HCT116 (cell line): ENCODE measurements around the gene ERICH6B. TPM values are rescaled to one million over a fixed set of nuclear protein-coding genes. Genes with fewer than 3 reads are reported as not detected.

Experiments used
- ATAC-seq: fragments of 200-7000 bp; cut with Tn5 transposase; 2 replicates; pipeline ENCODE4 v1.9.1; 2020; ENCODE audit warnings: mild to moderate bottlenecking, moderate library complexity
- BruUV-seq: library from RNA; stranded (reverse); fragments of 400-500 nt; replicated peaks from 2 replicates; lab custom pipeline; 2021; lab: Mats Ljungman, UMichigan
- CTCF ChIA-PET: fragments of 300-600 bp; sonication (Branson Sonifier 250); formaldehyde crosslinking; loops from one replicate; lab custom pipeline; 2021; ENCODE audit warnings: antibody characterized with exemption; lab: Charles Lee
- POLR2A ChIA-PET: fragments of 300-600, 350-600 bp; sonication (Branson Sonifier 250); formaldehyde crosslinking; loops from one replicate; lab custom pipeline; 2021; ENCODE audit warnings: antibody characterized with exemption; lab: Charles Lee
- RAD21 ChIA-PET, 2 experiments: fragments of 300-600 bp; sonication (Branson Sonifier 250); formaldehyde crosslinking; loops; one replicate each; lab custom pipeline; 2023; ENCODE audit warnings: low total read pairs in 2 of 2; ENCODE audit not compliant: uncharacterized antibody in 2 of 2, unreplicated experiment in 2 of 2, low non-redundant PET in 1 of 2; lab: Charles Lee
- DNase-seq: peaks from one replicate; pipeline ENCODE4 v3.0.0-alpha.2; 2010; ENCODE audit warnings: low read depth, low spot score
- H2AFZ ChIP-seq: fragments of 200-600 bp; shearing (Covaris generic), sonication (generic); 2 replicates; pipeline ENCODE4 v1.6.1; 2017; ENCODE audit warnings: low read depth, mixed run types, mixed read lengths, antibody characterized with exemption, low read length; ENCODE audit not compliant: poor library complexity, severe bottlenecking
- H3K27ac ChIP-seq: 2 replicates; pipeline ENCODE4 v1.5.1; 2012; ENCODE audit warnings: low read depth, low read length
- H3K27me3 ChIP-seq: fragments of 200-600 bp; sonication (generic); 2 replicates; pipeline ENCODE4 v1.6.1; 2016; ENCODE audit warnings: mixed run types, low read length, mixed read lengths; ENCODE audit not compliant: insufficient read depth
- H3K36me3 ChIP-seq, 2 experiments: fragments of 200-500 bp in 1 of 2; fragments of 200-600 bp in 1 of 2; sonication (Bioruptor generic) in 1 of 2; sonication (generic) in 1 of 2; 2 replicates each; pipeline versions ENCODE4 v1.5.1 to v1.6.1; 2014 to 2016; ENCODE audit warnings: low read length in 2 of 2, inconsistent platforms in 1 of 2, mixed read lengths in 1 of 2, mixed run types in 1 of 2; ENCODE audit not compliant: insufficient read depth in 2 of 2, control insufficient read depth in 1 of 2
- H3K4me1 ChIP-seq, 2 experiments: fragments of 200-600 bp in 1 of 2; sonication (generic) in 1 of 2; 2 replicates each; pipeline versions ENCODE4 v1.5.1 to v1.6.1; 2012 to 2017; ENCODE audit warnings: low read length in 2 of 2, inconsistent platforms in 1 of 2, mild to moderate bottlenecking in 1 of 2, mixed read lengths in 1 of 2, mixed run types in 1 of 2, moderate library complexity in 1 of 2; ENCODE audit not compliant: insufficient read depth in 2 of 2, control insufficient read depth in 1 of 2
- H3K4me2 ChIP-seq: fragments of 200-600 bp; sonication (generic); 2 replicates; pipeline ENCODE4 v1.6.1; 2017; ENCODE audit warnings: mixed run types, low read length, mixed read lengths
- H3K4me3 ChIP-seq, 2 experiments: fragments of 200-600 bp in 1 of 2; sonication (generic) in 1 of 2; replicated peaks in 1 of 2; 2 replicates each; pipeline ENCODE4 v1.5.1; 2011 to 2016; ENCODE audit warnings: low read length in 2 of 2, control low read depth in 1 of 2, low read depth in 1 of 2, mild to moderate bottlenecking in 1 of 2, mixed read lengths in 1 of 2, mixed run types in 1 of 2
- H3K79me2 ChIP-seq: fragments of 200-600 bp; sonication (generic); 2 replicates; pipeline ENCODE4 v1.6.1; 2017; ENCODE audit warnings: mild to moderate bottlenecking, mixed run types, low read length, moderate library complexity, mixed read lengths; ENCODE audit not compliant: insufficient read depth
- H3K9ac ChIP-seq: fragments of 200-600 bp; sonication (generic); 2 replicates; pipeline ENCODE4 v1.6.1; 2016; ENCODE audit warnings: low read length, mixed read lengths
- H3K9me2 ChIP-seq: fragments of 200-600 bp; sonication (generic), shearing (Covaris generic); 2 replicates; pipeline ENCODE4 v1.6.1; 2017; ENCODE audit warnings: mixed run types, mild to moderate bottlenecking, moderate library complexity; ENCODE audit not compliant: insufficient read depth
- H3K9me3 ChIP-seq, 2 experiments: fragments of 200-500 bp in 1 of 2; fragments of 200-600 bp in 1 of 2; sonication (Bioruptor generic) in 1 of 2; sonication (generic) in 1 of 2; 2 replicates each; pipeline ENCODE4 v1.6.1; 2014 to 2017; ENCODE audit warnings: low read length in 2 of 2, mixed read lengths in 2 of 2, inconsistent platforms in 1 of 2, low read depth in 1 of 2, mild to moderate bottlenecking in 1 of 2, mixed run types in 1 of 2, moderate library complexity in 1 of 2; ENCODE audit not compliant: control insufficient read depth in 1 of 2, insufficient read depth in 1 of 2
- H4K20me1 ChIP-seq: fragments of 200-600 bp; sonication (generic), shearing (Covaris generic); 2 replicates; pipeline ENCODE4 v1.6.1; 2017; ENCODE audit warnings: mixed run types, mild to moderate bottlenecking, moderate library complexity; ENCODE audit not compliant: insufficient read depth
- CEBPB ChIP-seq: IDR thresholded peaks from 2 replicates; pipeline ENCODE4 v1.6.1; 2012; ENCODE audit warnings: low read depth
- EGR1 ChIP-seq: IDR thresholded peaks from 2 replicates; pipeline ENCODE4 v1.6.1; 2012; ENCODE audit warnings: low read depth
- FOSL1 ChIP-seq: IDR thresholded peaks from 2 replicates; pipeline ENCODE4 v1.6.1; 2012; ENCODE audit warnings: low read depth
- POLR2AphosphoS5 ChIP-seq: IDR thresholded peaks from 2 replicates; pipeline ENCODE4 v1.6.1; 2011; ENCODE audit warnings: mild to moderate bottlenecking, low read depth, low read length, moderate library complexity
- RAD21 ChIP-seq: IDR thresholded peaks from 2 replicates; pipeline ENCODE4 v1.6.1; 2012; ENCODE audit warnings: low read depth, mild to moderate bottlenecking
- REST ChIP-seq: IDR thresholded peaks from 2 replicates; pipeline ENCODE4 v1.6.1; 2012; ENCODE audit warnings: low read depth
- YY1 ChIP-seq: IDR thresholded peaks from 2 replicates; pipeline ENCODE4 v1.6.1; 2011; ENCODE audit warnings: low read length, low read depth, moderate library complexity, mild to moderate bottlenecking; ENCODE audit not compliant: insufficient replicate concordance; ENCODE audit errors: extremely low read depth
- ZNF274 ChIP-seq: fragments of 200-500 bp; sonication (Bioruptor generic); IDR thresholded peaks from 2 replicates; pipeline ENCODE4 v1.6.1; 2014; ENCODE audit warnings: mild to moderate bottlenecking, low read depth, low read length, inconsistent platforms
- intact Hi-C: fragments of 100-400 bp; cut with micrococcal nuclease; formaldehyde crosslinking; loops from 2 replicates; pipeline ENCODE4 v1.10.0; 2022
- total RNA-seq: library from RNA; stranded (reverse); gene quantifications from one replicate; pipeline ENCODE4 v1.2.1, GENCODE V29; 2021; ENCODE audit not compliant: unreplicated experiment
- TF ChIP-seq, protein P1 (sequence below): IDR thresholded peaks from 2 replicates; pipeline ENCODE4 v1.6.1; 2012

The ERICH6B gene
- total RNA-seq, 1 experiment from 2014 or later: not detected

DNA sequence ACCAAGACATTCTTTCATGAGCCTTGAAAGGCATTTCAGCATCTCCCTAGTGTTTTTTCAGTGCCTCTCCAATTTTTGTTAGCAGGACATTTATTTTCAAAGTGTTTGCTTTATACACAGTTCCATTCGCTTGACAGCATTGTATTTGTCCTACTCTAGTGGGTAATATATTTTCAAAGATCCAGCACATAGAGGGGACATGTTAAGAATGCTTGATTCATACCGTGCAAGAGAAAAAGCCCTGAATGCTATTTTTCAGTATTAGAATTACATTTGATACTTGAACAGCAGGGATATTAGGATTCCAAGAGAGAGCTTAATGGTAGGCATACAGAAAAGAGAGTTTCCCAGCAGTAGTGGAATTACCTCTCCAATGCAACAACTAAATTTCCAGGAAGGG lies 21.3 kb downstream of the ERICH6B start:
- H3K4me1 ChIP-seq: no peaks in the 10 kb centered on the region
- ChIA-PET CTCF (no interaction called here), RAD21 (no interaction called here), POLR2A (no interaction called here)
- H2AFZ ChIP-seq: no peak overlapping the region
- no peaks in the 10 kb centered on the region for H3K79me2 ChIP-seq
- H3K27me3 ChIP-seq: peaks cover 45% of the 10 kb centered on the region
- no peaks in the 10 kb centered on the region for H3K9me2 ChIP-seq
- H3K4me2 ChIP-seq: no peak overlapping the region
- H3K36me3 ChIP-seq: no peaks in the 10 kb centered on the region
- H3K9me3 ChIP-seq: no peaks in the 10 kb centered on the region
- BruUV-seq: no TSS peak
- ATAC-seq: no peak
- intact Hi-C loops: no loop called here
- no peak overlapping the region for H3K9ac ChIP-seq
- H3K4me3 ChIP-seq: no peak overlapping the region
- H4K20me1 ChIP-seq: no peaks in the 10 kb centered on the region
- TF ChIP-seq POLR2AphosphoS5 (no peak), ZNF274 (no peak), REST (no peak), FOSL1 (no peak), YY1 (no peak), EGR1 (no peak), CEBPB (no peak), RAD21 (no peak)
- TF ChIP-seq, protein P1, sequence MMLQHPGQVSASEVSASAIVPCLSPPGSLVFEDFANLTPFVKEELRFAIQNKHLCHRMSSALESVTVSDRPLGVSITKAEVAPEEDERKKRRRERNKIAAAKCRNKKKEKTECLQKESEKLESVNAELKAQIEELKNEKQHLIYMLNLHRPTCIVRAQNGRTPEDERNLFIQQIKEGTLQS: no peak
- DNase-seq: no peak
- no peak overlapping the region for H3K27ac ChIP-seq
